HG03135 (cell line): ENCODE data around the gene AOC1.
A peak's percentile ranks its signal among the peaks of the same experiment; 100 is the strongest.
"Not testable (repeated sequence)": the region's sequence is repeated elsewhere in the genome, so short reads cannot be mapped to it uniquely, and the experiment has no call there.

Experiments
- ATAC-seq: cut with Tn5 transposase; IDR thresholded peaks from one replicate; pipeline ENCODE4 v1.9.1; 2021; ENCODE audit warnings: mild to moderate bottlenecking, moderate library complexity; ENCODE audit not compliant: unreplicated experiment

AOC1 gene

GRCh38 chr7:150891740-150892139, 39.4 kb downstream of the AOC1 start:
- no peak for ATAC-seq

GRCh38 chr7:150895809-150896208, 43.5 kb downstream of the AOC1 start:
- ATAC-seq, result no peak

GRCh38 chr7:150896562-150897209, 44.4 kb downstream of the AOC1 start:
- no peak for ATAC-seq

- ATAC-seq, result peak; percentile 56
Observed at GRCh38 chr7:150897502-150898474, 45.5 kb downstream of the AOC1 start.

- ATAC-seq, result no peak
Observed at GRCh38 chr7:150898475-150899011, 46.2 kb downstream of the AOC1 start.

- no peak for ATAC-seq
Observed at GRCh38 chr7:150900675-150901074, 48.4 kb downstream of the AOC1 start.

- ATAC-seq, result no peak
Observed at GRCh38 chr7:150901160-150902035, 49.1 kb downstream of the AOC1 start.

GRCh38 chr7:150902078-150903033, 50.0 kb downstream of the AOC1 start:
- ATAC-seq, result no peak

GRCh38 chr7:150903606-150904005, 51.3 kb downstream of the AOC1 start:
- no peak for ATAC-seq

- ATAC-seq, result no peak
Observed at GRCh38 chr7:150904011-150904909, 51.9 kb downstream of the AOC1 start.

- ATAC-seq, result no peak
Observed at GRCh38 chr7:150908173-150908572, 55.9 kb downstream of the AOC1 start.

GRCh38 chr7:150909200-150909995, 57.1 kb downstream of the AOC1 start:
- ATAC-seq, result no peak

- not testable (repeated sequence) for ATAC-seq
Observed at GRCh38 chr7:150910305-150910995, 58.1 kb downstream of the AOC1 start.

- ATAC-seq, result no peak
Observed at GRCh38 chr7:150910996-150911422, 58.7 kb downstream of the AOC1 start.
